HEK293 (cell line): Measurements from ENCODE around the gene EMD.

Experiments used
- GLI2 ChIP-seq: fragments of 450-650 bp; formaldehyde crosslinking; IDR thresholded peaks from 2 replicates; pipeline ENCODE4; 2017; ENCODE audit warnings: missing biosample characterization, missing genetic modification characterization, low read depth, borderline replicate concordance
- KLF1 ChIP-seq: fragments of 450-650 bp; formaldehyde crosslinking; IDR thresholded peaks from 2 replicates; pipeline ENCODE4 v1.5.1; 2016; ENCODE audit warnings: missing biosample characterization, missing genetic modification characterization
- KLF9 ChIP-seq: fragments of 450-650 bp; formaldehyde crosslinking; IDR thresholded peaks from 2 replicates; pipeline ENCODE4 v1.5.1; 2016; ENCODE audit warnings: missing biosample characterization, missing genetic modification characterization, low read depth
- MYNN ChIP-seq: fragments of 450-650 bp; formaldehyde crosslinking; IDR thresholded peaks from 2 replicates; pipeline ENCODE4 v1.5.1; 2016; ENCODE audit warnings: missing biosample characterization, missing genetic modification characterization, borderline replicate concordance
- SCRT1 ChIP-seq: fragments of 450-650 bp; formaldehyde crosslinking; IDR thresholded peaks from 2 replicates; pipeline ENCODE4 v1.5.1; 2016; ENCODE audit warnings: missing biosample characterization, missing genetic modification characterization, borderline replicate concordance
- ZBTB17 ChIP-seq: fragments of 450-650 bp; formaldehyde crosslinking; IDR thresholded peaks from 2 replicates; pipeline ENCODE4 v1.5.1; 2016; ENCODE audit warnings: missing biosample characterization, missing genetic modification characterization
- ZBTB20 ChIP-seq: fragments of 450-650 bp; formaldehyde crosslinking; IDR thresholded peaks from 2 replicates; pipeline ENCODE4 v1.5.1; 2016; ENCODE audit warnings: missing biosample characterization, missing genetic modification characterization
- ZNF133 ChIP-seq: fragments of 450-650 bp; formaldehyde crosslinking; IDR thresholded peaks from 2 replicates; pipeline ENCODE4 v1.5.1; 2016; ENCODE audit warnings: missing biosample characterization, missing genetic modification characterization
- ZNF174 ChIP-seq: fragments of 450-650 bp; formaldehyde crosslinking; IDR thresholded peaks from 2 replicates; pipeline ENCODE4 v1.5.0; 2017; ENCODE audit warnings: missing biosample characterization, mild to moderate bottlenecking, missing genetic modification characterization
- ZNF202 ChIP-seq: fragments of 450-650 bp; formaldehyde crosslinking; IDR thresholded peaks from 2 replicates; pipeline ENCODE4 v1.5.1; 2016; ENCODE audit warnings: missing biosample characterization, missing genetic modification characterization, borderline replicate concordance
- ZNF211 ChIP-seq: fragments of 450-650 bp; formaldehyde crosslinking; IDR thresholded peaks from 2 replicates; pipeline ENCODE4 v1.5.1; 2016; ENCODE audit warnings: low read depth, missing biosample characterization, missing genetic modification characterization
- ZNF221 ChIP-seq: fragments of 450-650 bp; formaldehyde crosslinking; IDR thresholded peaks from 2 replicates; pipeline ENCODE4 v1.5.1; 2017; ENCODE audit warnings: missing biosample characterization, missing genetic modification characterization, borderline replicate concordance
- ZNF324 ChIP-seq: fragments of 450-650 bp; formaldehyde crosslinking; IDR thresholded peaks from 2 replicates; pipeline ENCODE4 v1.5.1; 2016; ENCODE audit warnings: missing biosample characterization, missing genetic modification characterization
- ZNF341 ChIP-seq: fragments of 450-650 bp; formaldehyde crosslinking; IDR thresholded peaks from 2 replicates; pipeline ENCODE4; 2016; ENCODE audit warnings: low read depth, missing biosample characterization, missing genetic modification characterization
- ZNF521 ChIP-seq: fragments of 450-650 bp; formaldehyde crosslinking; IDR thresholded peaks from 2 replicates; pipeline ENCODE4 v1.5.1; 2017; ENCODE audit warnings: missing biosample characterization, mild to moderate bottlenecking, missing genetic modification characterization
- ZNF600 ChIP-seq: fragments of 450-650 bp; formaldehyde crosslinking; IDR thresholded peaks from 2 replicates; pipeline ENCODE4 v1.5.1; 2016; ENCODE audit warnings: missing biosample characterization, missing genetic modification characterization
- ZNF626 ChIP-seq: fragments of 450-650 bp; sonication (Bioruptor Pico); formaldehyde crosslinking; IDR thresholded peaks from 2 replicates; pipeline ENCODE4 v1.5.1; 2018; ENCODE audit warnings: missing biosample characterization, missing genetic modification characterization, inconsistent platforms
- ZNF707 ChIP-seq: fragments of 450-650 bp; formaldehyde crosslinking; IDR thresholded peaks from 2 replicates; pipeline ENCODE4 v1.5.1; 2016; ENCODE audit warnings: missing biosample characterization, missing genetic modification characterization
- ZNF747 ChIP-seq: fragments of 450-650 bp; formaldehyde crosslinking; IDR thresholded peaks from 2 replicates; pipeline ENCODE4 v1.5.1; 2016; ENCODE audit warnings: missing biosample characterization, missing genetic modification characterization
- ZNF768 ChIP-seq: fragments of 450-650 bp; formaldehyde crosslinking; IDR thresholded peaks from 2 replicates; pipeline ENCODE4 v1.5.1; 2018; ENCODE audit warnings: missing biosample characterization, mild to moderate bottlenecking, missing genetic modification characterization
- ZXDB ChIP-seq: fragments of 450-650 bp; formaldehyde crosslinking; IDR thresholded peaks from 2 replicates; pipeline ENCODE4 v1.5.1; 2016; ENCODE audit warnings: missing biosample characterization, missing genetic modification characterization
- TF ChIP-seq, protein P1 (sequence below): fragments of 450-650 bp; formaldehyde crosslinking; IDR thresholded peaks from 2 replicates; pipeline ENCODE4 v1.5.0; 2017; ENCODE audit warnings: missing biosample characterization, missing genetic modification characterization, borderline replicate concordance
- TF ChIP-seq, protein P2 (sequence below): fragments of 450-650 bp; formaldehyde crosslinking; IDR thresholded peaks from 2 replicates; pipeline ENCODE4 v1.5.1; 2016; ENCODE audit warnings: missing biosample characterization, missing genetic modification characterization
- TF ChIP-seq, protein P3 (sequence below): fragments of 450-650 bp; formaldehyde crosslinking; IDR thresholded peaks from 2 replicates; pipeline ENCODE4 v1.5.1; 2016; ENCODE audit warnings: missing biosample characterization, missing genetic modification characterization
- TF ChIP-seq, protein P4 (sequence below): fragments of 450-650 bp; formaldehyde crosslinking; IDR thresholded peaks from 2 replicates; pipeline ENCODE4 v1.5.1; 2016; ENCODE audit warnings: missing biosample characterization, missing genetic modification characterization
- TF ChIP-seq, protein P5 (sequence below): fragments of 450-650 bp; formaldehyde crosslinking; IDR thresholded peaks from 2 replicates; pipeline ENCODE4 v1.5.1; 2017; ENCODE audit warnings: missing biosample characterization, missing genetic modification characterization
- TF ChIP-seq, protein P6 (sequence below): fragments of 450-650 bp; formaldehyde crosslinking; IDR thresholded peaks from 2 replicates; pipeline ENCODE4 v1.5.1; 2016; ENCODE audit warnings: missing biosample characterization, missing genetic modification characterization
- TF ChIP-seq, protein P7 (sequence below): fragments of 450-650 bp; formaldehyde crosslinking; IDR thresholded peaks from 2 replicates; pipeline ENCODE4 v1.5.1; 2016; ENCODE audit warnings: missing biosample characterization, missing genetic modification characterization

The EMD gene

DNA sequence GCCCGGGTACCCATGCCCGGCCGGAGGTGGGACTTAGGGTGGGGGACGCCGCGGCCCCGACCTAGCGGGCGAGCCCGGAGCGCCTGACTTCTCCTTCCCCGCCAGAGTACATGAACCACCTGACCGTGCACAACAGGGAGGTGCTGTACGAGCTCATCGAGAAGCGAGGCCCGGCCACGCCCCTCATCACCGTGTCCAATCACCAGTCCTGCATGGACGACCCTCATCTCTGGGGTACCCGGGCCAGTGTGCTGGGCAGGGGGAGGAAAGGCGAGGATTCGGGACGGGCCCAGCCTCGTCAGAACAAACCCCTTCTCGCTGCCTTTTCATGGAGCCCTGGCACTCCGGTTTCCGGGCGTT lies 32.9 kb downstream of the EMD start (continued):
- TF ChIP-seq, protein P1, sequence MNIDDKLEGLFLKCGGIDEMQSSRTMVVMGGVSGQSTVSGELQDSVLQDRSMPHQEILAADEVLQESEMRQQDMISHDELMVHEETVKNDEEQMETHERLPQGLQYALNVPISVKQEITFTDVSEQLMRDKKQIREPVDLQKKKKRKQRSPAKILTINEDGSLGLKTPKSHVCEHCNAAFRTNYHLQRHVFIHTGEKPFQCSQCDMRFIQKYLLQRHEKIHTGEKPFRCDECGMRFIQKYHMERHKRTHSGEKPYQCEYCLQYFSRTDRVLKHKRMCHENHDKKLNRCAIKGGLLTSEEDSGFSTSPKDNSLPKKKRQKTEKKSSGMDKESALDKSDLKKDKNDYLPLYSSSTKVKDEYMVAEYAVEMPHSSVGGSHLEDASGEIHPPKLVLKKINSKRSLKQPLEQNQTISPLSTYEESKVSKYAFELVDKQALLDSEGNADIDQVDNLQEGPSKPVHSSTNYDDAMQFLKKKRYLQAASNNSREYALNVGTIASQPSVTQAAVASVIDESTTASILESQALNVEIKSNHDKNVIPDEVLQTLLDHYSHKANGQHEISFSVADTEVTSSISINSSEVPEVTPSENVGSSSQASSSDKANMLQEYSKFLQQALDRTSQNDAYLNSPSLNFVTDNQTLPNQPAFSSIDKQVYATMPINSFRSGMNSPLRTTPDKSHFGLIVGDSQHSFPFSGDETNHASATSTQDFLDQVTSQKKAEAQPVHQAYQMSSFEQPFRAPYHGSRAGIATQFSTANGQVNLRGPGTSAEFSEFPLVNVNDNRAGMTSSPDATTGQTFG (tag by site-specific recombination): no peak
- TF ChIP-seq ZNF707 (tag by site-specific recombination) (no peak), GLI2 (tag by site-specific recombination) (no peak), ZNF202 (tag by site-specific recombination) (no peak), ZNF133 (no peak), ZNF521 (tag by site-specific recombination) (no peak), ZBTB17 (tag by site-specific recombination) (peak; percentile 81), KLF1 (tag by site-specific recombination) (no peak; the same call in 1 of the 2 replicates), SCRT1 (tag by site-specific recombination) (no peak), ZNF324 (tag by site-specific recombination) (no peak; the same call in 1 of the 2 replicates), ZNF341 (tag by site-specific recombination) (peak; percentile 89), ZNF626 (tag by site-specific recombination) (no peak), KLF9 (tag by site-specific recombination) (peak; percentile 80), ZNF211 (tag by site-specific recombination) (no peak), ZNF768 (no peak), ZNF747 (tag by site-specific recombination) (no peak), ZNF221 (tag by site-specific recombination) (no peak), ZNF174 (tag by site-specific recombination) (no peak), ZNF600 (tag by site-specific recombination) (peak; percentile 29; the same call in 1 of the 2 replicates), ZXDB (tag by site-specific recombination) (no peak), ZBTB20 (tag by site-specific recombination) (peak; percentile 76), MYNN (tag by site-specific recombination) (no peak)
- TF ChIP-seq, protein P2, sequence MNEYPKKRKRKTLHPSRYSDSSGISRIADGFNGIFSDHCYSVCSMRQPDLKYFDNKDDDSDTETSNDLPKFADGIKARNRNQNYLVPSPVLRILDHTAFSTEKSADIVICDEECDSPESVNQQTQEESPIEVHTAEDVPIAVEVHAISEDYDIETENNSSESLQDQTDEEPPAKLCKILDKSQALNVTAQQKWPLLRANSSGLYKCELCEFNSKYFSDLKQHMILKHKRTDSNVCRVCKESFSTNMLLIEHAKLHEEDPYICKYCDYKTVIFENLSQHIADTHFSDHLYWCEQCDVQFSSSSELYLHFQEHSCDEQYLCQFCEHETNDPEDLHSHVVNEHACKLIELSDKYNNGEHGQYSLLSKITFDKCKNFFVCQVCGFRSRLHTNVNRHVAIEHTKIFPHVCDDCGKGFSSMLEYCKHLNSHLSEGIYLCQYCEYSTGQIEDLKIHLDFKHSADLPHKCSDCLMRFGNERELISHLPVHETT: no peak
- TF ChIP-seq, protein P3, sequence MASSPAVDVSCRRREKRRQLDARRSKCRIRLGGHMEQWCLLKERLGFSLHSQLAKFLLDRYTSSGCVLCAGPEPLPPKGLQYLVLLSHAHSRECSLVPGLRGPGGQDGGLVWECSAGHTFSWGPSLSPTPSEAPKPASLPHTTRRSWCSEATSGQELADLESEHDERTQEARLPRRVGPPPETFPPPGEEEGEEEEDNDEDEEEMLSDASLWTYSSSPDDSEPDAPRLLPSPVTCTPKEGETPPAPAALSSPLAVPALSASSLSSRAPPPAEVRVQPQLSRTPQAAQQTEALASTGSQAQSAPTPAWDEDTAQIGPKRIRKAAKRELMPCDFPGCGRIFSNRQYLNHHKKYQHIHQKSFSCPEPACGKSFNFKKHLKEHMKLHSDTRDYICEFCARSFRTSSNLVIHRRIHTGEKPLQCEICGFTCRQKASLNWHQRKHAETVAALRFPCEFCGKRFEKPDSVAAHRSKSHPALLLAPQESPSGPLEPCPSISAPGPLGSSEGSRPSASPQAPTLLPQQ (tag by site-specific recombination): 0 out of 2 replicates have a peak, but pooled peaks have one; percentile 31
- TF ChIP-seq, protein P4, sequence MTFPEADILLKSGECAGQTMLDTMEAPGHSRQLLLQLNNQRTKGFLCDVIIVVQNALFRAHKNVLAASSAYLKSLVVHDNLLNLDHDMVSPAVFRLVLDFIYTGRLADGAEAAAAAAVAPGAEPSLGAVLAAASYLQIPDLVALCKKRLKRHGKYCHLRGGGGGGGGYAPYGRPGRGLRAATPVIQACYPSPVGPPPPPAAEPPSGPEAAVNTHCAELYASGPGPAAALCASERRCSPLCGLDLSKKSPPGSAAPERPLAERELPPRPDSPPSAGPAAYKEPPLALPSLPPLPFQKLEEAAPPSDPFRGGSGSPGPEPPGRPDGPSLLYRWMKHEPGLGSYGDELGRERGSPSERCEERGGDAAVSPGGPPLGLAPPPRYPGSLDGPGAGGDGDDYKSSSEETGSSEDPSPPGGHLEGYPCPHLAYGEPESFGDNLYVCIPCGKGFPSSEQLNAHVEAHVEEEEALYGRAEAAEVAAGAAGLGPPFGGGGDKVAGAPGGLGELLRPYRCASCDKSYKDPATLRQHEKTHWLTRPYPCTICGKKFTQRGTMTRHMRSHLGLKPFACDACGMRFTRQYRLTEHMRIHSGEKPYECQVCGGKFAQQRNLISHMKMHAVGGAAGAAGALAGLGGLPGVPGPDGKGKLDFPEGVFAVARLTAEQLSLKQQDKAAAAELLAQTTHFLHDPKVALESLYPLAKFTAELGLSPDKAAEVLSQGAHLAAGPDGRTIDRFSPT (tag by site-specific recombination): no peak; the same call in 1 of the 2 replicates
- TF ChIP-seq, protein P5, sequence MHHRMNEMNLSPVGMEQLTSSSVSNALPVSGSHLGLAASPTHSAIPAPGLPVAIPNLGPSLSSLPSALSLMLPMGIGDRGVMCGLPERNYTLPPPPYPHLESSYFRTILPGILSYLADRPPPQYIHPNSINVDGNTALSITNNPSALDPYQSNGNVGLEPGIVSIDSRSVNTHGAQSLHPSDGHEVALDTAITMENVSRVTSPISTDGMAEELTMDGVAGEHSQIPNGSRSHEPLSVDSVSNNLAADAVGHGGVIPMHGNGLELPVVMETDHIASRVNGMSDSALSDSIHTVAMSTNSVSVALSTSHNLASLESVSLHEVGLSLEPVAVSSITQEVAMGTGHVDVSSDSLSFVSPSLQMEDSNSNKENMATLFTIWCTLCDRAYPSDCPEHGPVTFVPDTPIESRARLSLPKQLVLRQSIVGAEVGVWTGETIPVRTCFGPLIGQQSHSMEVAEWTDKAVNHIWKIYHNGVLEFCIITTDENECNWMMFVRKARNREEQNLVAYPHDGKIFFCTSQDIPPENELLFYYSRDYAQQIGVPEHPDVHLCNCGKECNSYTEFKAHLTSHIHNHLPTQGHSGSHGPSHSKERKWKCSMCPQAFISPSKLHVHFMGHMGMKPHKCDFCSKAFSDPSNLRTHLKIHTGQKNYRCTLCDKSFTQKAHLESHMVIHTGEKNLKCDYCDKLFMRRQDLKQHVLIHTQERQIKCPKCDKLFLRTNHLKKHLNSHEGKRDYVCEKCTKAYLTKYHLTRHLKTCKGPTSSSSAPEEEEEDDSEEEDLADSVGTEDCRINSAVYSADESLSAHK (tag by site-specific recombination): no peak
- TF ChIP-seq, protein P6, sequence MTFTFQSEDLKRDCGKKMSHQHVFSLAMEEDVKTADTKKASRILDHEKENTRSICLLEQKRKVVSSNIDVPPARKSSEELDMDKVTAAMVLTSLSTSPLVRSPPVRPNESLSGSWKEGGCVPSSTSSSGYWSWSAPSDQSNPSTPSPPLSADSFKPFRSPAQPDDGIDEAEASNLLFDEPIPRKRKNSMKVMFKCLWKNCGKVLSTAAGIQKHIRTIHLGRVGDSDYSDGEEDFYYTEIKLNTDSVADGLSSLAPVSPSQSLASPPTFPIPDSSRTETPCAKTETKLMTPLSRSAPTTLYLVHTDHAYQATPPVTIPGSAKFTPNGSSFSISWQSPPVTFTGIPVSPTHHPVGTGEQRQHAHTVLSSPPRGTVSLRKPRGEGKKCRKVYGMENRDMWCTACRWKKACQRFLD (tag by site-specific recombination): no peak
- TF ChIP-seq, protein P7, sequence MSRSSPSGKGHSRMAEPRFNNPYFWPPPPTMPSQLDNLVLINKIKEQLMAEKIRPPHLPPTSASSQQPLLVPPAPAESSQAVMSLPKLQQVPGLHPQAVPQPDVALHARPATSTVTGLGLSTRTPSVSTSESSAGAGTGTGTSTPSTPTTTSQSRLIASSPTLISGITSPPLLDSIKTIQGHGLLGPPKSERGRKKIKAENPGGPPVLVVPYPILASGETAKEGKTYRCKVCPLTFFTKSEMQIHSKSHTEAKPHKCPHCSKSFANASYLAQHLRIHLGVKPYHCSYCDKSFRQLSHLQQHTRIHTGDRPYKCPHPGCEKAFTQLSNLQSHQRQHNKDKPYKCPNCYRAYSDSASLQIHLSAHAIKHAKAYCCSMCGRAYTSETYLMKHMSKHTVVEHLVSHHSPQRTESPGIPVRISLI: no peak
